ENCODE results near the gene SCRT2. TPM values are rescaled to one million over a fixed set of nuclear protein-coding genes. Genes with fewer than 3 reads are reported as not detected.

SCRT2 gene
- not detected in 5 replicates for total RNA-seq (2022; extraction: Qiagen RNA extraction; ENCODE audit: low read depth)

DNA sequence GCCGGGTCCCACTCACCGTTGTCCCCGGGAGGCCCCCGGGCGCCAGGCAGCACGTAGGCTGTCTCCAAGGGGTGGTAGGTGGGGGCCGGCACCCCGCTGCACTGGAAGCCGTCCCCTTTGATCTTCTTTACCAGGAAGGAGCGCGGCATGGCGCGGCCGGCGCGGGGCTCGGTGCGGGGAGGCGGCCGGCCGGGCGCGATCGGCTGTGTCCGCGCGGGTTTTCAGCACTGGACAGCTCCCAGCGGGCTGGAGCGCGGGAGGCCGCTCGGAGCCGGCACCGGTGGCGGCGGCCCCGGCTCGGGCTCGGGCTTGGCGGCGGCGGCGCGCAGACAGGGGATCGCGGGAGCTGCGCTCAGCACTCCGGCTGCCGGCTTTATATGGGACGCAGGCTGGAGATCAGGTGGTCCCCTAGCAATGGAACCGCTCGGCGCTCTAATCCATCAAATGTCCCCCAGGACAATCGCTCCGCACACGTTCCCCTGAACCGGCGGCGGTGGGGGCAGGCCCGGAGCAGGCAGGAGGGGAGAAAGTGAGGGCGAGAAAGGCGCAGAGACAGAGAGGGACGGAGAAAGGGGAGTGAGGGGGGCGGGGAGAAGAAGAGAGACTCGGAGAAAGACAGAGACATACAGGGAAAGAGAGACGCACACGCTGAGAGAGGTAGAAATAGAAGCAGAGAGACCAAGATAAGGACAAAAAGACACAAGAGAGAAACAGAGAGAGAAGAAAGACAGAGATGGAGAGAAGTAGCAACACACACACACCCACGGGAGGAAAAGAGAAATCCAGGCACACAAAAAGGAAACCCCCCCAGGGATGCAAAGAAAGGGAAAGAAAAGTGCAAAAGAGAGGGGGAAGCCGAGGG lies at the start of gene SCRT2:
Gene SCRT2, minus strand, starts transcription at position 350 of the 862 bp plus-strand sequence. Its CDS starts 201 bp downstream, at position 149.

DNA sequence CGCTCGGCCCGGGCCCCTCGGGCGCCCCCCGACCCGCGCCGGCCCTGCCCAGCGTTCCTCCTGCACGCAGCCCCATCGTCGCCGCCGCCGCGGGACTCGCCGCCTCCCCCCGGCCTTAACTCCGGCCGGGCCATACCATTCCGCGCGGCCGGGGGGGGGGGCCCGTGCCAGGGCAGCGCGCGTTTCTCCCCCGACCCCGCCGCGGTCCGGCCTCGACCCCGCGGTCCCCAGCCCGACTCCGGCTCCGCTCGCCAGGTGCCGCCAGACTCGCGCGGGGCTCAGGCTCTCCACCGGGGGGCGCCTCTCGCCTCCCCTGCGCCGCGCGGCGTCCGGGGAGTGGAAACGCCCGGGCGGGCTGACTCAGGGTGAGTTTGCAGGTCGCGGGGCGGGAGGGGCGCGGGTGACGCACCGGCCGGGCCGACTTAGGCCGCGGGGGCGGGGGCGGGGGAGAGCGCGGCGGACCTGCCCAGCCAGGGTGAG lies 22.5 kb downstream of the SCRT2 start, which contains the start of gene SRXN1:
Gene SRXN1, minus strand, starts transcription at position 91 of the 480 bp plus-strand sequence. Its CDS starts 15 bp downstream, at position 76.

Other genes starting within 250 kb of the SCRT2 start
- gene TBC1D20, start 213.3 kb downstream of the SCRT2 start, total RNA-seq (2022; extraction: Qiagen RNA extraction; ENCODE audit: low read depth) = 33.0 to 37.0 TPM (median 35.0 TPM) in 5 replicates
- 146 to 171 TPM (median 156 TPM) in 5 replicates for gene CSNK2A1, start 132.0 kb downstream of the SCRT2 start, total RNA-seq (2022; extraction: Qiagen RNA extraction; ENCODE audit: low read depth)
- not detected in 5 replicates for gene TCF15, start 65.5 kb downstream of the SCRT2 start, total RNA-seq (2022; extraction: Qiagen RNA extraction; ENCODE audit: low read depth)
- gene SRXN1, start 22.6 kb downstream of the SCRT2 start, total RNA-seq (2022; extraction: Qiagen RNA extraction; ENCODE audit: low read depth) = 278 to 327 TPM (median 283 TPM) in 5 replicates
- gene SLC52A3, start 92.7 kb upstream of the SCRT2 start, total RNA-seq (2022; extraction: Qiagen RNA extraction; ENCODE audit: low read depth) = 0.43 to 0.92 TPM (median 0.61 TPM) in 5 replicates
- gene FAM110A, start 157.9 kb upstream of the SCRT2 start, total RNA-seq (2022; extraction: Qiagen RNA extraction; ENCODE audit: low read depth) = 7.2 to 12.3 TPM (median 11.4 TPM) in 5 replicates
- 0.03 TPM in 1 of 5 replicates, not detected in the others for gene ANGPT4, start 240.5 kb upstream of the SCRT2 start, total RNA-seq (2022; extraction: Qiagen RNA extraction; ENCODE audit: low read depth)

Data from A549 treated with CpdA at 1 μM for 4 hours (cell line).